HEK293 (cell line): ENCODE measurements around the gene KCNE4.
A peak's percentile ranks its signal among the peaks of the same experiment; 100 is the strongest.

Experiments used
- CTCF ChIA-PET: fragments of 350-600 bp; formaldehyde crosslinking; extraction: SDS; loops from one replicate; lab custom pipeline; 2021; ENCODE audit warnings: antibody characterized with exemption; lab: Yijun Ruan, JAX
- POLR2A ChIA-PET: fragments of 300-600 bp; formaldehyde crosslinking; extraction: SDS; loops from one replicate; lab custom pipeline; 2020; ENCODE audit warnings: antibody characterized with exemption, inconsistent platforms; lab: Yijun Ruan, JAX
- H3K27ac ChIP-seq: fragments of 200-500 bp; sonication (Bioruptor generic); 2 replicates; pipeline ENCODE4 v1.5.1; 2014; ENCODE audit warnings: low read depth, low read length, control low read depth, inconsistent platforms; ENCODE audit errors: extremely low read depth
- H3K36me3 ChIP-seq, 2 experiments: fragments of 200-500 bp in 1 of 2; sonication (Bioruptor generic) in 1 of 2; 1 replicate in 1 of 2; 2 replicates in 1 of 2; pipeline ENCODE4 v1.5.1; 2014 to 2017; ENCODE audit warnings: inconsistent platforms in 2 of 2, low read length in 2 of 2; ENCODE audit not compliant: control insufficient read depth in 2 of 2, insufficient read depth in 1 of 2
- H3K4me1 ChIP-seq: fragments of 200-500 bp; sonication (Bioruptor generic); 2 replicates; pipeline ENCODE4 v1.5.1; 2014; ENCODE audit warnings: mild to moderate bottlenecking, low read length, inconsistent platforms; ENCODE audit not compliant: control insufficient read depth, insufficient read depth
- H3K4me3 ChIP-seq: 2 replicates; pipeline ENCODE4 v1.5.1; 2011; ENCODE audit warnings: low read depth, mild to moderate bottlenecking, control low read depth, low read length, moderate library complexity
- H3K9me3 ChIP-seq: fragments of 200-500 bp; sonication (Bioruptor generic); 2 replicates; pipeline ENCODE4 v1.5.1; 2014; ENCODE audit warnings: low read depth, low read length, inconsistent platforms; ENCODE audit not compliant: control insufficient read depth, insufficient read depth
- AEBP2 ChIP-seq: fragments of 450-650 bp; formaldehyde crosslinking; IDR thresholded peaks from 2 replicates; pipeline ENCODE4 v1.5.1; 2016; ENCODE audit warnings: missing biosample characterization, missing genetic modification characterization, borderline replicate concordance
- BCL11B ChIP-seq: fragments of 450-650 bp; formaldehyde crosslinking; IDR thresholded peaks from 2 replicates; pipeline ENCODE4 v1.5.1; 2016; ENCODE audit warnings: low read depth, missing biosample characterization, missing genetic modification characterization
- ZBTB11 ChIP-seq: fragments of 450-650 bp; formaldehyde crosslinking; conservative IDR thresholded peaks from 2 replicates; pipeline ENCODE4 v1.5.1; 2016; ENCODE audit warnings: low read depth, missing biosample characterization, missing genetic modification characterization
- ZBTB20 ChIP-seq: fragments of 450-650 bp; formaldehyde crosslinking; IDR thresholded peaks from 2 replicates; pipeline ENCODE4 v1.5.1; 2016; ENCODE audit warnings: missing biosample characterization, missing genetic modification characterization
- ZBTB26 ChIP-seq: fragments of 450-650 bp; formaldehyde crosslinking; optimal IDR thresholded peaks from 2 replicates; pipeline ENCODE3; 2016; ENCODE audit warnings: missing biosample characterization, mild to moderate bottlenecking, missing genetic modification characterization
- ZFP69B ChIP-seq: fragments of 450-650 bp; formaldehyde crosslinking; IDR thresholded peaks from 2 replicates; pipeline ENCODE4 v1.5.1; 2016; ENCODE audit warnings: missing biosample characterization, missing genetic modification characterization
- ZNF148 ChIP-seq: fragments of 450-650 bp; formaldehyde crosslinking; IDR thresholded peaks from 2 replicates; pipeline ENCODE4 v1.5.0; 2017; ENCODE audit warnings: missing biosample characterization, missing genetic modification characterization, borderline replicate concordance
- ZNF19 ChIP-seq: fragments of 450-650 bp; formaldehyde crosslinking; IDR thresholded peaks from 2 replicates; pipeline ENCODE4; 2016; ENCODE audit warnings: missing biosample characterization, missing genetic modification characterization, low read depth
- ZNF692 ChIP-seq: fragments of 450-650 bp; formaldehyde crosslinking; IDR thresholded peaks from 2 replicates; pipeline ENCODE4 v1.5.1; 2016; ENCODE audit warnings: missing biosample characterization, missing genetic modification characterization
- ZNF768 ChIP-seq: fragments of 450-650 bp; formaldehyde crosslinking; IDR thresholded peaks from 2 replicates; pipeline ENCODE4 v1.5.1; 2018; ENCODE audit warnings: missing biosample characterization, mild to moderate bottlenecking, missing genetic modification characterization

The KCNE4 gene

GRCh38 chr2:223044916-223045700 lies 6.9 kb upstream of the KCNE4 start:
- peaks cover 14% of the 10 kb centered on the region for H3K4me1 ChIP-seq
- ChIA-PET CTCF (no interaction called here), POLR2A (no interaction called here)
- no peaks in the 10 kb centered on the region for H3K36me3 ChIP-seq
- H3K27ac ChIP-seq: no peak overlapping the region
- H3K4me3 ChIP-seq: no peak overlapping the region
- no peaks in the 10 kb centered on the region for H3K9me3 ChIP-seq
- no peak for TF ChIP-seq ZFP69B (tag by site-specific recombination)
- no peak for TF ChIP-seq ZNF148 (tag by site-specific recombination)
- TF ChIP-seq ZBTB20: no peak
- no peak for TF ChIP-seq ZBTB11 (tag by site-specific recombination)
- TF ChIP-seq ZBTB26 (tag by site-specific recombination): no peak
- TF ChIP-seq BCL11B: no peak
- peak; percentile 55; the same call in 1 of the 2 replicates for TF ChIP-seq ZNF768 (tag by site-specific recombination)
- TF ChIP-seq, all 188 proteins: peak for 1

- CTCF ChIA-PET: no interaction called here
- Histone ChIP-seq H3K9me3 (no peaks in the 10 kb centered on the region), H3K4me3 (no peak overlapping the region), H3K27ac (no peak overlapping the region), H3K4me1 (peaks cover 9% of the 10 kb centered on the region; the same call in 1 of the 2 replicates), H3K36me3 (no peaks in the 10 kb centered on the region)
- POLR2A ChIA-PET: no interaction called here
- TF ChIP-seq ZNF19 (tag by site-specific recombination) (no peak), ZNF148 (tag by site-specific recombination) (no peak), ZNF692 (no peak), AEBP2 (no peak), ZFP69B (tag by site-specific recombination) (no peak)
Measured at GRCh38 chr2:223046470-223047040, 5.4 kb upstream of the KCNE4 start.
